Breast epithelium (tissue), 4 donors: ENCODE results near the gene TRANK1. TPM values are rescaled to one million over a fixed set of nuclear protein-coding genes. Genes with fewer than 3 reads are reported as not detected.
"Not testable (repeated sequence)": the region's sequence is repeated elsewhere in the genome, so short reads cannot be mapped to it uniquely, and the experiment has no call there.

Source experiments
- DNase-seq, 2 donors: peaks; one replicate each; pipeline ENCODE4 v3.0.0-alpha.2; 2019; ENCODE audit warnings: low spot score in 2 of 2
- H3K27ac ChIP-seq, 2 donors: fragments of 200-600 bp; sonication (generic) in 1 of 2; one replicate each; pipeline ENCODE4 v1.5.1; 2016 to 2019; ENCODE audit warnings: mild to moderate bottlenecking in 1 of 2
- H3K27me3 ChIP-seq, 2 donors: fragments of 200-600 bp; sonication (generic) in 1 of 2; one replicate each; pipeline versions ENCODE4 v1.5.1 to v1.6.0; 2017 to 2019; ENCODE audit warnings: control low read depth in 1 of 2, mild to moderate bottlenecking in 1 of 2
- H3K36me3 ChIP-seq: fragments of 200-600 bp; one replicate; pipeline ENCODE4 v1.5.1; 2019
- H3K4me1 ChIP-seq, 2 donors: fragments of 200-600 bp; sonication (generic); one replicate each; pipeline ENCODE4 v1.5.1; 2016 to 2019; ENCODE audit warnings: control low read depth in 1 of 2
- H3K4me3 ChIP-seq, 3 donors: fragments of 200-600 bp; sonication (generic); 1 replicate in 2 of 3; 2 replicates in 1 of 3; pipeline ENCODE4 v1.5.1; 2016 to 2019; ENCODE audit warnings: mild to moderate bottlenecking in 3 of 3, moderate library complexity in 2 of 3
- H3K9me3 ChIP-seq, 2 donors: fragments of 200-600 bp; sonication (generic) in 1 of 2; one replicate each; pipeline ENCODE4 v1.5.1; 2016 to 2019; ENCODE audit warnings: control low read depth in 1 of 2
- POLR2A ChIP-seq: fragments of 450-650 bp; IDR thresholded peaks from one replicate; pipeline ENCODE4 v1.6.1; 2016; ENCODE audit warnings: antibody characterized with exemption, mild to moderate bottlenecking, moderate library complexity
- POLR2AphosphoS5 ChIP-seq, 3 donors: sonication (generic); formaldehyde crosslinking; IDR thresholded peaks; one replicate each; pipeline ENCODE4 v1.6.1; 2017; ENCODE audit warnings: antibody characterized with exemption in 3 of 3
- intact Hi-C: fragments of 100-400 bp; cut with DNase I; formaldehyde crosslinking; loops from one replicate; pipeline ENCODE4 v1.15.1; 2023; ENCODE audit warnings: low total_unique reads
- total RNA-seq, 3 donors: library from RNA; depleted of rRNA; stranded (reverse); fragments of >200 nt; gene quantifications; one replicate each; pipeline ENCODE4 v1.1.0, GENCODE V29; 2016
- TF ChIP-seq, protein P1 (sequence below), 3 donors: fragments of 450-650 bp; IDR thresholded peaks; one replicate each; pipeline ENCODE4 v1.5.1; 2016 to 2017; ENCODE audit warnings: antibody characterized with exemption in 3 of 3, mild to moderate bottlenecking in 3 of 3, moderate library complexity in 3 of 3

TRANK1 gene
- total RNA-seq, 3 donors from 2014 or later, result 13.6 to 16.6 (median 13.8) TPM

DNA sequence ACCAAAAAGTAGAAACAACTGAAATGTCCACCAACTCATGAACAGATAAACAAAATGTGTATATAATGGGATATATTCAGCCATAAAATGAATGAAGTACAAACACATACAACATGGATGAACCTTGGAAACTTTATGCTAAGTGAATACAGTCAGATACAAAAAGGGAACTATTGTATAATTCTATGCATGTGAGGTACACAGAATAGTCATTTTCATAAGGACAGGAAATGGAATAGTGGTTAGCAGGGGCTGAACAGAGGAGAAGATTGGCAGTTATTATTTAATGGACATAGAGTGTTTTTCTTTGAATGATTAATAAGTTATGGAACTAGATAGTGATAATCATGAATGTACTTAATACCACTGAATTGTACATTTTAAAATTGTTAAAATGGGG, 20.0 kb upstream of the TRANK1 start:
- Histone ChIP-seq H3K27ac (no peak overlapping the region), H3K9me3 (no peaks in the 10 kb centered on the region), H3K4me3 (no peak overlapping the region), H3K36me3 (no peaks in the 10 kb centered on the region), H3K27me3 (no peaks in the 10 kb centered on the region), H3K4me1 (no peaks in the 10 kb centered on the region)
- intact Hi-C loops, result no loop called here
- no peak for DNase-seq
- TF ChIP-seq, protein P1, sequence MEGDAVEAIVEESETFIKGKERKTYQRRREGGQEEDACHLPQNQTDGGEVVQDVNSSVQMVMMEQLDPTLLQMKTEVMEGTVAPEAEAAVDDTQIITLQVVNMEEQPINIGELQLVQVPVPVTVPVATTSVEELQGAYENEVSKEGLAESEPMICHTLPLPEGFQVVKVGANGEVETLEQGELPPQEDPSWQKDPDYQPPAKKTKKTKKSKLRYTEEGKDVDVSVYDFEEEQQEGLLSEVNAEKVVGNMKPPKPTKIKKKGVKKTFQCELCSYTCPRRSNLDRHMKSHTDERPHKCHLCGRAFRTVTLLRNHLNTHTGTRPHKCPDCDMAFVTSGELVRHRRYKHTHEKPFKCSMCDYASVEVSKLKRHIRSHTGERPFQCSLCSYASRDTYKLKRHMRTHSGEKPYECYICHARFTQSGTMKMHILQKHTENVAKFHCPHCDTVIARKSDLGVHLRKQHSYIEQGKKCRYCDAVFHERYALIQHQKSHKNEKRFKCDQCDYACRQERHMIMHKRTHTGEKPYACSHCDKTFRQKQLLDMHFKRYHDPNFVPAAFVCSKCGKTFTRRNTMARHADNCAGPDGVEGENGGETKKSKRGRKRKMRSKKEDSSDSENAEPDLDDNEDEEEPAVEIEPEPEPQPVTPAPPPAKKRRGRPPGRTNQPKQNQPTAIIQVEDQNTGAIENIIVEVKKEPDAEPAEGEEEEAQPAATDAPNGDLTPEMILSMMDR (IDR thresholded peaks at IDR 0.05), result no peak
- TF ChIP-seq POLR2A (no peak), POLR2AphosphoS5 (IDR thresholded peaks at IDR 0.05) (no peak)

DNA sequence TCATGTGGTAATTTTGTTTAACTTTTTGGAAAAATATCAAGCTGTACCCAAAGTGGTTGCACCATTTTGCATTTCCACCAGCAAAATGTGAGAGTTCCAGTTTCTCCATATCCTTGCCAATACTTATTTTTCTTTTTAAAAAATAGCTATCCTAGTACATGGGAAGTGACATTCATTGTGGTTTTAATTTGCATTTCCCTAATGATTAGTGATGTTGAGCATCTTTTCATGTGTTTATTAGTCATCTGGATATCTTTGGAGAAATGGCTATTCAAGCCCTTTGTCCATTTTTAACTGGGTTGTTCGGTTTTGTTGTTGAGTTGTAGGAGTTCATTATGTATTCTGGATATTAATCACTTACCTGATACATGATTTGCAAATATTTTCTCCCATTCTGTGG, 19.5 kb upstream of the TRANK1 start:
- no peak for TF ChIP-seq POLR2AphosphoS5 (IDR thresholded peaks at IDR 0.05)
- TF ChIP-seq, protein P1 (IDR thresholded peaks at IDR 0.05), result no peak
- TF ChIP-seq POLR2A, result no peak
- Histone ChIP-seq H3K36me3 (no peaks in the 10 kb centered on the region), H3K4me3 (no peak overlapping the region), H3K4me1 (no peaks in the 10 kb centered on the region), H3K27ac (no peak overlapping the region), H3K27me3 (no peaks in the 10 kb centered on the region), H3K9me3 (no peaks in the 10 kb centered on the region)
- intact Hi-C loops, result no loop called here
- no peak for DNase-seq

- H3K4me3 ChIP-seq, H3K27ac ChIP-seq, H3K9me3 ChIP-seq, H3K27me3 ChIP-seq, DNase-seq, intact Hi-C loops, H3K36me3 ChIP-seq, H3K4me1 ChIP-seq: not testable (repeated sequence)
These were observed 18.2 kb upstream of the TRANK1 start for GRCh38 chr3:36963008-36963407.

GRCh38 chr3:36960502-36960901, 15.6 kb upstream of the TRANK1 start:
- H3K9me3 ChIP-seq, result no peaks in the 10 kb centered on the region
- no peaks in the 10 kb centered on the region for H3K27me3 ChIP-seq
- intact Hi-C loops, result no loop called here
- no peak overlapping the region for H3K27ac ChIP-seq
- TF ChIP-seq, protein P1 (IDR thresholded peaks at IDR 0.05), result no peak
- TF ChIP-seq POLR2A, result no peak
- TF ChIP-seq POLR2AphosphoS5 (IDR thresholded peaks at IDR 0.05), result no peak
- no peaks in the 10 kb centered on the region for H3K36me3 ChIP-seq
- DNase-seq, result no peak
- H3K4me3 ChIP-seq, result no peak overlapping the region
- H3K4me1 ChIP-seq, result no peaks in the 10 kb centered on the region

DNA sequence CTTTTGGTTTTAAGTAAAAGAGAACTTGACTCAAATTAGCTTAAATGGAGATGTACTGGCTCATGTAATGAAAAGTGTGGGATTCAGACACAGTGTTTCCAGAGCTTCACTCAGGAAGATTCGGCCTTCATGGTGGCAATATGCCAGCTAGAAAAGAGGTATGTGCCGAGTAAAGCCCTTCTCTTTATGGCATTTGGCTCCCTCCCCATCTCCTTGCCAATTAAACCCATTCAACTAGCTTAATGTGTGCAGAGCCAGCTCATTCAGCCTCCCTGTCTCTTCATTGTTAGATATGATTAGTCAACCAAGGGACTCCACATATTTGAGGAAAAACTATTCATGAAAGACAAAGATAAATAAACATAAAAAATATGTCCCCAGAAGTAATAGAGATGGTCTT, 15.0 kb upstream of the TRANK1 start:
- TF ChIP-seq POLR2A (no peak), POLR2AphosphoS5 (IDR thresholded peaks at IDR 0.05) (no peak)
- TF ChIP-seq, protein P1 (IDR thresholded peaks at IDR 0.05), result no peak
- Histone ChIP-seq H3K9me3 (no peaks in the 10 kb centered on the region), H3K27ac (no peak overlapping the region), H3K36me3 (no peaks in the 10 kb centered on the region), H3K27me3 (no peaks in the 10 kb centered on the region), H3K4me1 (no peaks in the 10 kb centered on the region), H3K4me3 (no peak overlapping the region)
- intact Hi-C loops, result no loop called here
- DNase-seq, result no peak
